Lower lobe of right lung (tissue), 2 donors: ENCODE results near the gene CDK4. TPM values are rescaled to one million over a fixed set of nuclear protein-coding genes. Genes with fewer than 3 reads are reported as not detected.

Experiments used
- ATAC-seq, 2 donors: fragments of 200-7000 bp; cut with Tn5 transposase; one replicate each; pipeline ENCODE4 v1.9.1; 2020 to 2022; ENCODE audit warnings: mild to moderate bottlenecking in 2 of 2, moderate library complexity in 2 of 2
- DNase-seq: peaks from one replicate; pipeline ENCODE4 v3.0.0-alpha.2; 2020
- H3K27ac ChIP-seq: fragments of 200-600 bp; one replicate; pipeline ENCODE4 v1.8.0; 2022
- H3K27me3 ChIP-seq: fragments of 200-600 bp; one replicate; pipeline ENCODE4 v1.8.0; 2022; ENCODE audit warnings: low read depth
- H3K36me3 ChIP-seq: fragments of 200-600 bp; one replicate; pipeline ENCODE4 v1.8.0; 2022; ENCODE audit warnings: mild to moderate bottlenecking
- H3K4me1 ChIP-seq: fragments of 200-600 bp; one replicate; pipeline ENCODE4 v1.8.0; 2022
- H3K4me3 ChIP-seq: fragments of 200-600 bp; one replicate; pipeline ENCODE4 v1.8.0; 2022; ENCODE audit warnings: mild to moderate bottlenecking
- H3K9me3 ChIP-seq: fragments of 200-600 bp; one replicate; pipeline ENCODE4 v1.8.0; 2022
- intact Hi-C: fragments of 100-400 bp; cut with DNase I; formaldehyde crosslinking; loops from one replicate; pipeline ENCODE4 v1.11.0; 2022
- total RNA-seq: library from RNA; stranded (reverse); fragmentation: NEBNext Ultra II Directional; extraction: Animal tissue kit (Norgen Biotek cat#: 25700); gene quantifications from one replicate; pipeline ENCODE4 v1.2.1, GENCODE V29; 2021
- TF ChIP-seq, protein P1 (sequence below): fragments of 200-600 bp; IDR thresholded peaks from one replicate; pipeline ENCODE4 v1.8.0; 2022; ENCODE audit warnings: antibody characterized with exemption, mild to moderate bottlenecking
- donor health status: DM: no; HTN: yes; CAD: no; lungs with severe emphysema.

The CDK4 gene
- total RNA-seq, 1 donor from 2014 or later, result 68.4 TPM

DNA sequence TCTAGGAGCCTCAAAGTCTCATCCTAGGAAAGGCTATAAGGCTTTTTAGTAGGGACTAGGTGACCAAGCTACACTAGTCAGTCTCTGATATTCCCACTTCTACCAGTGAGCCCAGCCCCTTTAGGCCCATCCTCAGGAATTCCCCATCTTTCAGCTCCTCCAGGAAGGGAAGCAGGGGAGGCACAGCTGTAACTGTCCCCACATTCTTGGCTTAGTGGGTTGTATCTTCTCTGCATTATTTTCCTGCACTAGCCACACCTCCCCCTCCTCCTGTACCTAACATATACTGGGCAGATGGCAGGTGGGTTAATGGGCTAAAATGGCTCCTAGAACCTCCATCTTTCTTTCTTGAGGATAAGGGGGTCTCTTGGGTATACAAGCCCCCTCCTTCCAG is 15.2 kb upstream of the CDK4 start:
- Histone ChIP-seq H3K4me3 (no peak overlapping the region), H3K4me1 (peaks cover 41% of the 10 kb centered on the region), H3K27ac (no peak overlapping the region), H3K9me3 (no peaks in the 10 kb centered on the region), H3K27me3 (peaks cover 35% of the 10 kb centered on the region), H3K36me3 (peaks cover 19% of the 10 kb centered on the region)
- TF ChIP-seq, protein P1, sequence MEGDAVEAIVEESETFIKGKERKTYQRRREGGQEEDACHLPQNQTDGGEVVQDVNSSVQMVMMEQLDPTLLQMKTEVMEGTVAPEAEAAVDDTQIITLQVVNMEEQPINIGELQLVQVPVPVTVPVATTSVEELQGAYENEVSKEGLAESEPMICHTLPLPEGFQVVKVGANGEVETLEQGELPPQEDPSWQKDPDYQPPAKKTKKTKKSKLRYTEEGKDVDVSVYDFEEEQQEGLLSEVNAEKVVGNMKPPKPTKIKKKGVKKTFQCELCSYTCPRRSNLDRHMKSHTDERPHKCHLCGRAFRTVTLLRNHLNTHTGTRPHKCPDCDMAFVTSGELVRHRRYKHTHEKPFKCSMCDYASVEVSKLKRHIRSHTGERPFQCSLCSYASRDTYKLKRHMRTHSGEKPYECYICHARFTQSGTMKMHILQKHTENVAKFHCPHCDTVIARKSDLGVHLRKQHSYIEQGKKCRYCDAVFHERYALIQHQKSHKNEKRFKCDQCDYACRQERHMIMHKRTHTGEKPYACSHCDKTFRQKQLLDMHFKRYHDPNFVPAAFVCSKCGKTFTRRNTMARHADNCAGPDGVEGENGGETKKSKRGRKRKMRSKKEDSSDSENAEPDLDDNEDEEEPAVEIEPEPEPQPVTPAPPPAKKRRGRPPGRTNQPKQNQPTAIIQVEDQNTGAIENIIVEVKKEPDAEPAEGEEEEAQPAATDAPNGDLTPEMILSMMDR, result no peak
- ATAC-seq (no peak), DNase-seq (no peak)
- intact Hi-C loops, result no loop called here

DNA sequence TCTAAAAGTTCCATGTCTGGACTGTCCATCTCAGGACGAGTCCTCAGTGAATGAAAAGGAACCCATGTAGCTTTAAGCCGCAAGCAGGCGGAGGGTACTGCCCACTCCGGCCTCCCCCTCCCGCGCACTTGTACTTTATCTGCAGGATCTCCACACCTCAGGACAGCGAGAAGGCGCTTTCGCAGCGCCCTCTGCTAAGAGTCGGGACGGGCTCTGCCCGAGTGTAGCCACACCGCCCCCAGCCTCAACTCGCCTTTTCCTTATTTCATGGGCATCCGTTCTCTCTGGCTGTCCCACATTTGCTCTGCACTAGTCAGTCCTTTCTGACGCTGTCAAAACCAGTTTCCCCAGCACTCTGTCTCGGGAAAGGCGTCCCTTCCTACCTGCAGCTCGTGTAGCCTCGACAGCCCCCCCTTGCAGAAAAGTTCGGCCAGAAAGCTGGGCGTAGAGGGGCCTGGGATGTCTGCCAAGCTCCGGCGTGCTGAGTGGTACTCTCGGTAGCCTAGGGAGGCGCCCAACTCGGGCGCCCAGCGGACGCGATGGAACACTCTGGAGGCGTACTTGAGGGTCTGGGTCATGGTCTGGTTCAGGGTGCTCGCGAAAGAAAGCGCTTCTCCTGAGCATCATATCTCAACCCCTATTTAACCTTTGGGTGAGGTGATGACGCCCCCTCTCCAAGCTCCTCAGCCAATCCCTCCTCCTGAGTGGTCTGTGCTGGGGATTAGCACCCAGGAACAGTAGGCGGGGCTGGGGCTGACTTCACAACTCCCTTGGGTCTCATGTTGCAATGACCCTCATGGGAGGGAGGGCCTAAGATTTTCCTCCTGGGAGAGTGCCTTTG is 14.6 kb upstream of the CDK4 start, which contains the start of gene CYP27B1:
Gene CYP27B1 (minus strand): TSS at position 615 of the 841 bp plus-strand sequence. CDS start 37 bp downstream, at position 578.
- H3K27me3 ChIP-seq, result peaks cover 35% of the 10 kb centered on the region
- intact Hi-C loops, result no loop called here

DNA sequence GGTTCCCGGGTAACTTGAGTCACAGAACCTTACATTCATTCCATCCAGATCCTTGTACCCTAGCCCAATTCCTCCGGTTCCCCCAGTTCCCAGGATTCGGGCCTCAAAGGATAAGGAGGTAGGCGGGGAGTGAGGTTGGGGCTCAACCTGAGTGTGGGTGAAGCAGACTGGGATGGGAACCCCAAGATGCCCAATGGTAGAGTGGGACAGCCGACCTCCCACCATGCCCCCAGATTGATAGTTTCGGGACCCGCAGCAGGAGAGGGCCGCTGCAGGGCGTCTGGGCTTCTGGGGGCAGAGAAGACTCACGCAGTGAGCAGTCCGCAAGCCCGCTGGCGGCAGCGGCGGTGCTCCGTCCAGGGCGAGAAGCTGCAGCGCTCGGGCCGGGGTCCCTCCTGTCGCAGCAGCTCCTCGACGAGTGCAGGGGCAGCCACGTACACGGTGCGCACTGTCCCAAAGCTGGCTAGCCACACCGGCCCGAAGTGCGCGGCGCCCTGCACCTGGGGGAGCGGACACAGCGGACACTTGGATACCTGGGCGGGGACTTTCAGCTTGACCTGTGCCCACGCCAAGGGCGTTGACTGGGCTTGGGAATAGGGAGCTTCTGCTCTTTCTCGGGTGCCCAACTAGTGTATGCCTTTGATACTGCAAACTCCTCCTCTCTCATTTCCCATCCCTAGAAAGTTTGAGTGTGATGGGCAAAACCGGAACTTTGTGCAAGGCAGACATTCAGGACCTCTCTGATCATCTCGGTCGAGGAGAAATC is 13.8 kb upstream of the CDK4 start:
- no peaks in the 10 kb centered on the region for H3K9me3 ChIP-seq
- intact Hi-C loops, result no loop called here
- H3K27ac ChIP-seq, result no peak overlapping the region
- H3K4me1 ChIP-seq, result peaks cover 33% of the 10 kb centered on the region
- H3K36me3 ChIP-seq, result peaks cover 19% of the 10 kb centered on the region
- DNase-seq (no peak), ATAC-seq (peak; percentile 32 to 53)
- peak overlapping the region; percentile 55 for H3K4me3 ChIP-seq
- TF ChIP-seq, protein P1, result no peak
- H3K27me3 ChIP-seq, result peaks cover 35% of the 10 kb centered on the region

More for the DNA sequence above, 14.6 kb upstream of the CDK4 start, which contains the start of gene CYP27B1:
- Histone ChIP-seq H3K4me3 (peak within 1 kb of the TSS; percentile 55), H3K9me3 (no peaks in the 10 kb centered on the region), H3K36me3 (peaks cover 19% of the 10 kb centered on the region), H3K4me1 (peaks cover 41% of the 10 kb centered on the region), H3K27ac (no peak within 1 kb of the TSS)
- ATAC-seq, result peak; percentile 43 to 45
- TF ChIP-seq, protein P1, result no peak
- DNase-seq, result peak; percentile 64

DNA sequence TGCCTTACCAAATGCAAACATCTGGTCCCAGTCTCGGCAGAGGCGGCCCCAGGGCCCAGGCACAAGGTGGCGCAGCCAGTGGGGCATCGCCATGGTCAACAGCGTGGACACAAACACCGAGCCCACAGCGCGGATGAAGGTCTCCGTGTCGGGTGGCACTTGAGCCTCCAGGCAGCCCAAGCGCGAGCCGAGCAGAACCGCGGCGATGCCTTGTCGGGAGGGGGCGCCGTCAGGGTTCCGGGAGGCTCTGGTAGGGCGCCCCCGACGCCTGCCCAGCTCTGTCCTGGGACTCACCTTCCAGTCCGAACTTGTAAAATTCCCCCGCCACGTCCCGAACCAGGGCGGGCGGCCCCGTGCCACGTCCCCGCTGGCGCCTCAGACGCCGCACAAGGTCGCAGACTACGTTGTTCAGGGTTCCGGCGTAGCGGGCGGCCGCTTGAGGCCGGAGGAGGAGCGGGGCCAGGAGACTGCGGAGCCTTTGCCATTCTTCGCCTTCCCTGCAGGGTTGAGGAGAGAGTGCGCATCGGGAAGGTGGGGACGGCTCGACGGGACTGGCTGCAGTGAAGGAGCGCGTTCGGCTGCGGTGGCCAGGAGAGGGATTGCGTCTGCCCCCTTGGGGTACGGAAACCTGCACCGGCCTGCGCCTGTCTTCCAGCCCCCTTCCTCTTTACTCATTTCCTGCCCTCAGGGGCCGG is 13.0 kb upstream of the CDK4 start:
- DNase-seq (peak; percentile 63), ATAC-seq (peak; percentile 67)
- H3K9me3 ChIP-seq, result no peaks in the 10 kb centered on the region
- H3K36me3 ChIP-seq, result peaks cover 17% of the 10 kb centered on the region
- peak overlapping the region; percentile 55 for H3K4me3 ChIP-seq
- TF ChIP-seq, protein P1, result peak; percentile 40
- intact Hi-C loops, result no loop called here
- peaks cover 35% of the 10 kb centered on the region for H3K27me3 ChIP-seq
- H3K4me1 ChIP-seq, result peaks cover 31% of the 10 kb centered on the region
- no peak overlapping the region for H3K27ac ChIP-seq

DNA sequence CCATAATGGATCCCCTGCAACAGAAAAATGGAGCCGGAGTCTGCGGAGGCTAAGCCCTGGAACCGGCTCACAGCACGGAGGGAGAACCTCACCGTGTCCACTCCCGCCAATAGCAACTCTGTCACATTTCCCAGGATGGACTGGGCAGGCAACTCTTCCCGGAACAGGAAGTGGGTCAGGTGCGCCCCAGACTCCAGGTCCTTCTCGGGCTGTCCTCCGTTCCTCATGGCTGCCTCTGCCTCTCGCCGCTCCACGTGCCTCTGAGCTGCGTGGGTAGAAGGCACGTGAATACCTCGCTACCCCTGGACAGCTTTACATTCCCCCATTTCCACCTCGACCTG is 12.5 kb upstream of the CDK4 start:
- ATAC-seq (peak; percentile 26 to 44), DNase-seq (no peak)
- intact Hi-C loops, result no loop called here
- Histone ChIP-seq H3K36me3 (peaks cover 12% of the 10 kb centered on the region), H3K4me3 (peak overlapping the region; percentile 55), H3K4me1 (peaks cover 31% of the 10 kb centered on the region), H3K27ac (no peak overlapping the region), H3K27me3 (peaks cover 35% of the 10 kb centered on the region), H3K9me3 (no peaks in the 10 kb centered on the region)
- TF ChIP-seq, protein P1, result no peak
